ENCODE measurements around the gene LBHD2. TPM values are rescaled to one million over a fixed set of nuclear protein-coding genes. Genes with fewer than 3 reads are reported as not detected.

Gene LBHD2
- total and polyA plus RNA-seq, 2 experiments from 2014 or later: not detected

DNA sequence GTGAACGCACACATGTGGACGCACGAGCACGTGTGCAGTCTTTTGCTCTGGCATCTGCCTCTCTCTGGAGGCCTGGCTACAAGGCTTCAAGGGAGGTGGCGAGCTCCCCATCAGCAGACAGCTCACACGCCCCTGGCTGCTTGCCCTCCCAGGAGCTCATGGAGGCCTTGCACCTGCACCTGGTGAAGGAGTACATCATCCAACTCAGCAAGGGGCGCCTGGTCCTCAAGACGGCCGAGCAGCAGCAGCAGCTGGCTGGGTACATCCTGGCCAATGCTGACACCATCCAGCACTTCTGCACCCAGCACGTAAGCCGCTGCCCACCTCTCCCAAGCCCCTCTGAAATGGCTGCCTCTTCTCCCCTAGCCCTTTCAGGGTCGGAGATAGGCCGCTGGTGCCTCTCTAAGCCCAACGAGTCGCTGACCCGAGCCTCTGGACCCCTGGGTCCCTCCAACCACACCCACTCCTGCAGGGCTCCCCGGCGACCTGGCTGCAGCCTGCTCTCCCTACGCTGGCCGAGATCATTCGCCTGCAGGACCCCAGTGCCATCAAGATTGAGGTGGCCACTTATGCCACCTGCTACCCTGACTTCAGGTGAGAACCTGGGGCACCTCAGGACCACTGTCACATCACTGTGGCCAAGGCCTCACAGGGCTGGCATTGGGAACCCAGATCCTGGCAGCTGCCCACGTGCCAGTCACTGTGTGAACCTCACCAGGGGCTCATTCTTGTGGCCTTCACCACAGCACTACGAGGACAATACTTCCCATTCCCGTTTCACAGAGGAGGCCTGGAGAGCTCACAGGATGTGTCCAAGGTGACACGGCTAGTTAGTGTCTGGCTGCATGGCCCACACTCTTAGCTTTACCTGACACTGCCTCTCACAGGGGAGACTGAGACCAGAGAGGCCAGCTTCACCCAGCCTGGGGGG, 49.5 kb downstream of the LBHD2 start (continued):
- no peak for TF ChIP-seq CREB1 (CRISPR knock-in tag; IDR thresholded peaks at IDR 0.05; ENCODE audit: low read depth)
- TF ChIP-seq, protein P1, sequence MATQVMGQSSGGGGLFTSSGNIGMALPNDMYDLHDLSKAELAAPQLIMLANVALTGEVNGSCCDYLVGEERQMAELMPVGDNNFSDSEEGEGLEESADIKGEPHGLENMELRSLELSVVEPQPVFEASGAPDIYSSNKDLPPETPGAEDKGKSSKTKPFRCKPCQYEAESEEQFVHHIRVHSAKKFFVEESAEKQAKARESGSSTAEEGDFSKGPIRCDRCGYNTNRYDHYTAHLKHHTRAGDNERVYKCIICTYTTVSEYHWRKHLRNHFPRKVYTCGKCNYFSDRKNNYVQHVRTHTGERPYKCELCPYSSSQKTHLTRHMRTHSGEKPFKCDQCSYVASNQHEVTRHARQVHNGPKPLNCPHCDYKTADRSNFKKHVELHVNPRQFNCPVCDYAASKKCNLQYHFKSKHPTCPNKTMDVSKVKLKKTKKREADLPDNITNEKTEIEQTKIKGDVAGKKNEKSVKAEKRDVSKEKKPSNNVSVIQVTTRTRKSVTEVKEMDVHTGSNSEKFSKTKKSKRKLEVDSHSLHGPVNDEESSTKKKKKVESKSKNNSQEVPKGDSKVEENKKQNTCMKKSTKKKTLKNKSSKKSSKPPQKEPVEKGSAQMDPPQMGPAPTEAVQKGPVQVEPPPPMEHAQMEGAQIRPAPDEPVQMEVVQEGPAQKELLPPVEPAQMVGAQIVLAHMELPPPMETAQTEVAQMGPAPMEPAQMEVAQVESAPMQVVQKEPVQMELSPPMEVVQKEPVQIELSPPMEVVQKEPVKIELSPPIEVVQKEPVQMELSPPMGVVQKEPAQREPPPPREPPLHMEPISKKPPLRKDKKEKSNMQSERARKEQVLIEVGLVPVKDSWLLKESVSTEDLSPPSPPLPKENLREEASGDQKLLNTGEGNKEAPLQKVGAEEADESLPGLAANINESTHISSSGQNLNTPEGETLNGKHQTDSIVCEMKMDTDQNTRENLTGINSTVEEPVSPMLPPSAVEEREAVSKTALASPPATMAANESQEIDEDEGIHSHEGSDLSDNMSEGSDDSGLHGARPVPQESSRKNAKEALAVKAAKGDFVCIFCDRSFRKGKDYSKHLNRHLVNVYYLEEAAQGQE (IDR thresholded peaks at IDR 0.05; ENCODE audit: unreplicated experiment): no peak
- no peak for TF ChIP-seq ZNF114 (CRISPR knock-in tag; IDR thresholded peaks at IDR 0.05)
- TF ChIP-seq POLR2AphosphoS5 (IDR thresholded peaks at IDR 0.05; ENCODE audit: low read depth): no peak
- TF ChIP-seq, protein P2, sequence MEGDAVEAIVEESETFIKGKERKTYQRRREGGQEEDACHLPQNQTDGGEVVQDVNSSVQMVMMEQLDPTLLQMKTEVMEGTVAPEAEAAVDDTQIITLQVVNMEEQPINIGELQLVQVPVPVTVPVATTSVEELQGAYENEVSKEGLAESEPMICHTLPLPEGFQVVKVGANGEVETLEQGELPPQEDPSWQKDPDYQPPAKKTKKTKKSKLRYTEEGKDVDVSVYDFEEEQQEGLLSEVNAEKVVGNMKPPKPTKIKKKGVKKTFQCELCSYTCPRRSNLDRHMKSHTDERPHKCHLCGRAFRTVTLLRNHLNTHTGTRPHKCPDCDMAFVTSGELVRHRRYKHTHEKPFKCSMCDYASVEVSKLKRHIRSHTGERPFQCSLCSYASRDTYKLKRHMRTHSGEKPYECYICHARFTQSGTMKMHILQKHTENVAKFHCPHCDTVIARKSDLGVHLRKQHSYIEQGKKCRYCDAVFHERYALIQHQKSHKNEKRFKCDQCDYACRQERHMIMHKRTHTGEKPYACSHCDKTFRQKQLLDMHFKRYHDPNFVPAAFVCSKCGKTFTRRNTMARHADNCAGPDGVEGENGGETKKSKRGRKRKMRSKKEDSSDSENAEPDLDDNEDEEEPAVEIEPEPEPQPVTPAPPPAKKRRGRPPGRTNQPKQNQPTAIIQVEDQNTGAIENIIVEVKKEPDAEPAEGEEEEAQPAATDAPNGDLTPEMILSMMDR (conservative IDR thresholded peaks at IDR 0.05; ENCODE audit: low read depth in 2 of 2): no peak

DNA sequence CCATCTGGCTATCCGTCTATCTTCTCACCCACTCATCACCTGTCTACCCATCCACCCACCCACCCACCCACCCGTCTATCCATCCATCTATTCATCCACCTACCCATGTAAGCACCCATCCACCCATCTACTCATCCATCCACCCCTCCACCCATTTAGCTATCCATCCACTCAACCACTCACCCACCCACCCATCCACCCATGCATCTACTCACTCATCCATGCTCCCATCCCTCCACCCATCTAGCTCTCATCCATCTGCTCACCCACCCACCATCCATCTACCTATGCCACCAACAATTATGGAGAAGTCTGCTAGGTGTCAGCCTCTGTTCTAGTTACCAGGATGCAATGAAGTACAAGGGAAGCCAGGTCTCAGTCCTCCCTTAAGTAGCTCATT, 50.4 kb downstream of the LBHD2 start:
- no peaks in the 10 kb centered on the region; the same call in 2 of the 3 replicates for H3K9me3 Mint-ChIP-seq
- H2AFZ ChIP-seq: no peak overlapping the region
- DNase-seq (ENCODE audit: low spot score): no peak
- no peak overlapping the region for H3K4me3 ChIP-seq
- H3K36me3 ChIP-seq (ENCODE audit: insufficient read depth): no peaks in the 10 kb centered on the region
- H3K4me1 ChIP-seq (ENCODE audit: insufficient read depth): peaks cover 8% of the 10 kb centered on the region
- H3K4me3 Mint-ChIP-seq: no peak overlapping the region
- 0 out of 2 replicates have a peak, but pooled peaks cover 2% of the 10 kb centered on the region for H3F3A ChIP-seq (replicated peaks; ENCODE audit: low read depth)
- no peak overlapping the region for H3K27ac Mint-ChIP-seq
- no peak for ATAC-seq
- H3K4me1 Mint-ChIP-seq: peaks cover 20% of the 10 kb centered on the region
- H3K27me3 Mint-ChIP-seq (ENCODE audit: insufficient read depth, low read depth, poor library complexity): peaks cover 24% of the 10 kb centered on the region
- peaks cover 6% of the 10 kb centered on the region; the same call in 1 of the 3 replicates for H3K36me3 Mint-ChIP-seq (ENCODE audit: low read depth)
- no peaks in the 10 kb centered on the region for H4K20me1 ChIP-seq (replicated peaks; ENCODE audit: insufficient read depth)
- H3K27me3 ChIP-seq (ENCODE audit: insufficient read depth): peaks cover 19% of the 10 kb centered on the region
- H3K9me2 ChIP-seq (ENCODE audit: insufficient read depth): no peaks in the 10 kb centered on the region
- no peak overlapping the region for H3K27ac ChIP-seq (ENCODE audit: low read depth)
- no peaks in the 10 kb centered on the region for H3K79me2 ChIP-seq (replicated peaks; ENCODE audit: insufficient read depth)
- no peak overlapping the region for H3K4me2 ChIP-seq
- TF ChIP-seq, protein P2 (conservative IDR thresholded peaks at IDR 0.05; ENCODE audit: low read depth in 2 of 2): no peak
- TF ChIP-seq STAT1 (IDR thresholded peaks at IDR 0.05; ENCODE audit: unreplicated experiment) (no peak), CREB1 (CRISPR knock-in tag; IDR thresholded peaks at IDR 0.05; ENCODE audit: low read depth) (no peak), POLR2AphosphoS5 (IDR thresholded peaks at IDR 0.05; ENCODE audit: low read depth) (no peak), NANOG (IDR thresholded peaks at IDR 0.05; ENCODE audit: borderline replicate concordance) (no peak), JUNB (IDR thresholded peaks at IDR 0.05; ENCODE audit: unreplicated experiment) (no peak)
- TF ChIP-seq, protein P3, sequence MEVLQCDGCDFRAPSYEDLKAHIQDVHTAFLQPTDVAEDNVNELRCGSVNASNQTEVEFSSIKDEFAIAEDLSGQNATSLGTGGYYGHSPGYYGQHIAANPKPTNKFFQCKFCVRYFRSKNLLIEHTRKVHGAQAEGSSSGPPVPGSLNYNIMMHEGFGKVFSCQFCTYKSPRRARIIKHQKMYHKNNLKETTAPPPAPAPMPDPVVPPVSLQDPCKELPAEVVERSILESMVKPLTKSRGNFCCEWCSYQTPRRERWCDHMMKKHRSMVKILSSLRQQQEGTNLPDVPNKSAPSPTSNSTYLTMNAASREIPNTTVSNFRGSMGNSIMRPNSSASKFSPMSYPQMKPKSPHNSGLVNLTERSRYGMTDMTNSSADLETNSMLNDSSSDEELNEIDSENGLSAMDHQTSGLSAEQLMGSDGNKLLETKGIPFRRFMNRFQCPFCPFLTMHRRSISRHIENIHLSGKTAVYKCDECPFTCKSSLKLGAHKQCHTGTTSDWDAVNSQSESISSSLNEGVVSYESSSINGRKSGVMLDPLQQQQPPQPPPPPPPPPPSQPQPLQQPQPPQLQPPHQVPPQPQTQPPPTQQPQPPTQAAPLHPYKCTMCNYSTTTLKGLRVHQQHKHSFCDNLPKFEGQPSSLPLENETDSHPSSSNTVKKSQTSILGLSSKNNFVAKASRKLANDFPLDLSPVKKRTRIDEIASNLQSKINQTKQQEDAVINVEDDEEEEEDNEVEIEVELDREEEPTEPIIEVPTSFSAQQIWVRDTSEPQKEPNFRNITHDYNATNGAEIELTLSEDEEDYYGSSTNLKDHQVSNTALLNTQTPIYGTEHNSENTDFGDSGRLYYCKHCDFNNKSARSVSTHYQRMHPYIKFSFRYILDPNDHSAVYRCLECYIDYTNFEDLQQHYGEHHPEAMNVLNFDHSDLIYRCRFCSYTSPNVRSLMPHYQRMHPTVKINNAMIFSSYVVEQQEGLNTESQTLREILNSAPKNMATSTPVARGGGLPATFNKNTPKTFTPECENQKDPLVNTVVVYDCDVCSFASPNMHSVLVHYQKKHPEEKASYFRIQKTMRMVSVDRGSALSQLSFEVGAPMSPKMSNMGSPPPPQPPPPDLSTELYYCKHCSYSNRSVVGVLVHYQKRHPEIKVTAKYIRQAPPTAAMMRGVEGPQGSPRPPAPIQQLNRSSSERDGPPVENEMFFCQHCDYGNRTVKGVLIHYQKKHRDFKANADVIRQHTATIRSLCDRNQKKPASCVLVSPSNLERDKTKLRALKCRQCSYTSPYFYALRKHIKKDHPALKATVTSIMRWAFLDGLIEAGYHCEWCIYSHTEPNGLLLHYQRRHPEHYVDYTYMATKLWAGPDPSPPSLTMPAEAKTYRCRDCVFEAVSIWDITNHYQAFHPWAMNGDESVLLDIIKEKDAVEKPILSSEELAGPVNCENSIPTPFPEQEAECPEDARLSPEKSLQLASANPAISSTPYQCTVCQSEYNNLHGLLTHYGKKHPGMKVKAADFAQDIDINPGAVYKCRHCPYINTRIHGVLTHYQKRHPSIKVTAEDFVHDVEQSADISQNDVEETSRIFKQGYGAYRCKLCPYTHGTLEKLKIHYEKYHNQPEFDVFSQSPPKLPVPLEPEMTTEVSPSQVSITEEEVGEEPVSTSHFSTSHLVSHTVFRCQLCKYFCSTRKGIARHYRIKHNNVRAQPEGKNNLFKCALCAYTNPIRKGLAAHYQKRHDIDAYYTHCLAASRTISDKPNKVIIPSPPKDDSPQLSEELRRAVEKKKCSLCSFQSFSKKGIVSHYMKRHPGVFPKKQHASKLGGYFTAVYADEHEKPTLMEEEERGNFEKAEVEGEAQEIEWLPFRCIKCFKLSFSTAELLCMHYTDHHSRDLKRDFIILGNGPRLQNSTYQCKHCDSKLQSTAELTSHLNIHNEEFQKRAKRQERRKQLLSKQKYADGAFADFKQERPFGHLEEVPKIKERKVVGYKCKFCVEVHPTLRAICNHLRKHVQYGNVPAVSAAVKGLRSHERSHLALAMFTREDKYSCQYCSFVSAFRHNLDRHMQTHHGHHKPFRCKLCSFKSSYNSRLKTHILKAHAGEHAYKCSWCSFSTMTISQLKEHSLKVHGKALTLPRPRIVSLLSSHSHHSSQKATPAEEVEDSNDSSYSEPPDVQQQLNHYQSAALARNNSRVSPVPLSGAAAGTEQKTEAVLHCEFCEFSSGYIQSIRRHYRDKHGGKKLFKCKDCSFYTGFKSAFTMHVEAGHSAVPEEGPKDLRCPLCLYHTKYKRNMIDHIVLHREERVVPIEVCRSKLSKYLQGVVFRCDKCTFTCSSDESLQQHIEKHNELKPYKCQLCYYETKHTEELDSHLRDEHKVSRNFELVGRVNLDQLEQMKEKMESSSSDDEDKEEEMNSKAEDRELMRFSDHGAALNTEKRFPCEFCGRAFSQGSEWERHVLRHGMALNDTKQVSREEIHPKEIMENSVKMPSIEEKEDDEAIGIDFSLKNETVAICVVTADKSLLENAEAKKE (CRISPR knock-in tag; IDR thresholded peaks at IDR 0.05): no peak

All from GM23338 (cell line).